Heart left ventricle (tissue), 13 donors: ENCODE results near the gene STX1B.

Experiments
- POLR2A ChIP-seq, 2 donors: fragments of 450-650 bp; IDR thresholded peaks; one replicate each; pipeline ENCODE4 v1.6.1; 2017; ENCODE audit warnings: antibody characterized with exemption in 2 of 2, mild to moderate bottlenecking in 2 of 2, moderate library complexity in 2 of 2
- TF ChIP-seq, protein P1 (sequence below), 12 donors: fragments of 200-600 bp; sonication (generic) in 4 of 12; IDR thresholded peaks; one replicate each; pipeline versions ENCODE4 v1.5.0 to v1.8.0; 2018 to 2022; ENCODE audit warnings: antibody characterized with exemption in 12 of 12, mild to moderate bottlenecking in 5 of 12
- donor health status: ischemic (EF 13 %, LVEDD 7.1; RV severe dilation, severe dysfunction).
- donor health status: DM: no; HTN: yes; CAD: no.
- donor health status: DM: no; HTN: no; CAD: no.
- donor health status: ischemic (EF 25% LVEDD 6.9; RV normal size, moderate dysfunction).
- donor health status: ischemic (EF 25% LVEDD 5.7; RV mildly dilated, moderate dysfunction).
- donor health status: ischemic (EF 35%, LVEDD 5.7; RV mildly dilated, moderate dysfunction).
- donor health status: nonischemic (EF 11% LVEDD 7.7; RV severe dilation, severe dysfunction).
- donor health status: DM: yes; HTN: yes; CAD: no.
- donor health status: PGD.
- donor health status: ischemic (EF 29% LVEDD 5.4; RV normal size, mild dysfunction).
- donor health status: nonischemic (EF 23%, LVEDD 6.1; RV moderate dilation, normal function).

DNA sequence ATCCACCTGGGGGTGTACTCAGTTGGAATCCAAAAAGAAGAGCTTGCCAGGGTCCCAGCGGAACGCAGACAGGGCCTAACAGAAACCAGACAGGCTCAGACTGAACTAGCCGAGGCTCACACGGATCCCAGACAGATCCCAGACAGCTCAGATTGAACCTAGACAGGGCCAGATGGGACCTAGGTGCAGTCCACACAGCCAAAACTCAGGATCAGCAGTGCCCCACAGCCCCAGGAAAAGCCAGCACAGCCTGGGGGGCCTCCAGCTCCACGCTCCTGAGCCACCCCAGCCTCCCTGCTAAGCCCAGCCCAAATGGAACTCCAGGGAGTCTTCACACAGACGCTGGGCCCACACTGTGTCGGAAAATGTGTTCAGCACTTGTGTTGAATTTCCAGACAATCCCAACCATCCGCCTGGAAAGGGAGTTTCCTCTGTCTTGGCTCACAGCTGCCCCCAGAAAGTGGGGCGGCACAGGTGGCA is 7.5 kb downstream of the STX1B start:
- no peak for TF ChIP-seq POLR2A (IDR thresholded peaks at IDR 0.05)
- TF ChIP-seq, protein P1, sequence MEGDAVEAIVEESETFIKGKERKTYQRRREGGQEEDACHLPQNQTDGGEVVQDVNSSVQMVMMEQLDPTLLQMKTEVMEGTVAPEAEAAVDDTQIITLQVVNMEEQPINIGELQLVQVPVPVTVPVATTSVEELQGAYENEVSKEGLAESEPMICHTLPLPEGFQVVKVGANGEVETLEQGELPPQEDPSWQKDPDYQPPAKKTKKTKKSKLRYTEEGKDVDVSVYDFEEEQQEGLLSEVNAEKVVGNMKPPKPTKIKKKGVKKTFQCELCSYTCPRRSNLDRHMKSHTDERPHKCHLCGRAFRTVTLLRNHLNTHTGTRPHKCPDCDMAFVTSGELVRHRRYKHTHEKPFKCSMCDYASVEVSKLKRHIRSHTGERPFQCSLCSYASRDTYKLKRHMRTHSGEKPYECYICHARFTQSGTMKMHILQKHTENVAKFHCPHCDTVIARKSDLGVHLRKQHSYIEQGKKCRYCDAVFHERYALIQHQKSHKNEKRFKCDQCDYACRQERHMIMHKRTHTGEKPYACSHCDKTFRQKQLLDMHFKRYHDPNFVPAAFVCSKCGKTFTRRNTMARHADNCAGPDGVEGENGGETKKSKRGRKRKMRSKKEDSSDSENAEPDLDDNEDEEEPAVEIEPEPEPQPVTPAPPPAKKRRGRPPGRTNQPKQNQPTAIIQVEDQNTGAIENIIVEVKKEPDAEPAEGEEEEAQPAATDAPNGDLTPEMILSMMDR (IDR thresholded peaks at IDR 0.05): no peak
